Activated CD4-positive, CD25-positive, alpha-beta regulatory T cell (primary cell): ENCODE measurements around the gene PSORS1C1.
A peak's percentile ranks its signal among the peaks of the same experiment; 100 is the strongest.
"Not testable (repeated sequence)": the region's sequence is repeated elsewhere in the genome, so short reads cannot be mapped to it uniquely, and the experiment has no call there.

Experiments
- DNase-seq, 4 experiments: peaks; one replicate each; lab custom pipeline; 2025; lab: John Stamatoyannopoulos, UW

PSORS1C1 gene

GRCh38 chr6:31158863-31159855, 44.6 kb downstream of the PSORS1C1 start:
- DNase-seq: peak in 1 of 4 experiments; percentile 20

DNA sequence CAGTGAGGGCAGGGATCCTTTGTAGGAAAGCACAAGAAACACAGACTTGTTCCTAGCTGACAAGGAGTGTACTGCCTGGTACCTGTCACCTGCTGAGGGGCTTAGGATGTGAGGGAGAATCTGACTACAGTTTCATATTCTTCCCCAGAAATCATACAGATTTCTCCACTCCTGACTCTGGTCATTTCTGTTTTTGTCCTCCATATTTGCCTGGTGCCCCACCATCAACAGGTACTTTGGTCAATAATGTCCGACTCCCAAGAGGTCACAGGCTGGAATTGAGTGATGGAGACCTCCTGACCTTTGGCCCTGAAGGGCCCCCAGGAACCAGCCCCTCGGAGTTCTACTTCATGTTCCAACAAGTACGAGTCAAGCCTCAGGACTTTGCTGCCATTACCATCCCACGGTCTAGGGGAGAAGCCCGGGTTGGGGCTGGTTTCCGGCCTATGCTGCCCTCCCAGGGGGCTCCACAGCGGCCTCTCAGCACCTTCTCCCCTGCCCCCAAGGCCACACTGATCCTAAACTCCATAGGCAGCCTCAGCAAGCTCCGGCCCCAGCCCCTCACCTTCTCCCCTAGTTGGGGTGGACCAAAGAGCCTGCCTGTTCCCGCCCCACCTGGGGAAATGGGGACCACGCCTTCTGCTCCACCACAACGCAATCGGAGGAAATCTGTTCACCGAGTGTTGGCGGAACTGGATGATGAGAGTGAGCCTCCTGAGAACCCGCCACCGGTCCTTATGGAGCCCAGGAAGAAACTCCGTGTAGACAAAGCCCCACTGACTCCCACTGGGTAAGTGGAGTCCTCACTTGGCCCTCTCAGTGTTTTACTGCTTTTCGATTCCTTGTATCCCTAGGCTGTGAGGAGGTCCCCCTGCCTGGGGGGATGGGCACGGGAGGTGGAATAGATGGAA, 46.9 kb downstream of the PSORS1C1 start:
- no peak for DNase-seq

DNA sequence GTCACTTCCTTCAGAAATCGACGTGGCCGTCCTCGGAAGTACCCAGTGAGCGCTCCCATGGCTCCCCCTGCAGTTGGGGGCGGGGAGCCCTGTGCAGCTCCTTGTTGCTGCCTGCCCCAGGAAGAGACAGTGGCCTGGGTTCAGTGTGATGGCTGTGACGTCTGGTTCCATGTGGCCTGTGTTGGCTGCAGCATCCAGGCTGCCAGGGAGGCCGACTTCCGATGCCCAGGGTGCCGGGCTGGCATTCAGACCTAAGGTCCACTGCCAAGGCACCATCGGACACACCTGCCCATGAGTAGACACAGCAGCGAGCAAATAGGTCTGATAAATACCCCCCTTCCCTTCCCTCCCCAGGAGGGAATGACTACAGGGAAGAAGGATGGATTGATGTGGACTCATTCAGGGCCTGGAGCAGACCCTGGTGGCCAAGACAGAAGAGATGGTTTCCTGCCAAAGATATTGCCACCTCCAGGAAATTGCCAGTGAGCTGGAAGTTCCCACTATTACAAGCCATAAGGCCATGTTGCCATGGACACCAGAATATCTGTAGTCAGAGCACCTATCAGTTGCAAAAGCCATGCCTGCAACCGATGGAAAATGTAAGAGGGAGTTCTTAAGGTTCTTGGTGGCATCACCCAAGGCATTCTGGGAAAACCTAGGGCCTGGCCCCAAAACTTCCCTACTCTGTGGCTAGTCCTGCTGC, 48.0 kb downstream of the PSORS1C1 start:
- no peak for DNase-seq

GRCh38 chr6:31163922-31164321, 49.3 kb downstream of the PSORS1C1 start:
- DNase-seq: no peak

- DNase-seq: not testable (repeated sequence)
Observed at GRCh38 chr6:31164475-31165063, 50.0 kb downstream of the PSORS1C1 start.

GRCh38 chr6:31165064-31165832, 50.6 kb downstream of the PSORS1C1 start:
- not testable (repeated sequence) for DNase-seq

- no peak for DNase-seq
Observed at GRCh38 chr6:31165986-31166385, 51.4 kb downstream of the PSORS1C1 start.

DNA sequence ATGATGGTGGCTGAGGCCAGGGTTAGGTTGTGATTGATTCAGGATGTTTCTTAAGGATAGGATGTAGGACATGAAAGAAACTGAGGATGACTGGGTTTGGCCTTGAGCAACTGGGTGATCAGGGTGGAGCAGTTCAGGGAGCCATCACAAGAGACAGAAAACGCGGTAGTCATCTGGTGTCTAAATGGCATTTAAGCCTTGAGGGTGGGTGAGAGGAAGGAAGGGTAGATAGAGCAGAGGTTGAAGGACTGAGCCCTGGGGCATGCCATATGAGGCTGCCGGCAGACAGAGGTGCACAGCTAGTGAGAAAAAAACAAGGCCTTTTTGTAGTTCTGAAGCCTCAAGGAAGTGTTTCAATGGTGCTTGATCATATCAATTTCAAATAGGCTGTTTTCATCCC, 54.0 kb downstream of the PSORS1C1 start:
- DNase-seq: no peak

DNA sequence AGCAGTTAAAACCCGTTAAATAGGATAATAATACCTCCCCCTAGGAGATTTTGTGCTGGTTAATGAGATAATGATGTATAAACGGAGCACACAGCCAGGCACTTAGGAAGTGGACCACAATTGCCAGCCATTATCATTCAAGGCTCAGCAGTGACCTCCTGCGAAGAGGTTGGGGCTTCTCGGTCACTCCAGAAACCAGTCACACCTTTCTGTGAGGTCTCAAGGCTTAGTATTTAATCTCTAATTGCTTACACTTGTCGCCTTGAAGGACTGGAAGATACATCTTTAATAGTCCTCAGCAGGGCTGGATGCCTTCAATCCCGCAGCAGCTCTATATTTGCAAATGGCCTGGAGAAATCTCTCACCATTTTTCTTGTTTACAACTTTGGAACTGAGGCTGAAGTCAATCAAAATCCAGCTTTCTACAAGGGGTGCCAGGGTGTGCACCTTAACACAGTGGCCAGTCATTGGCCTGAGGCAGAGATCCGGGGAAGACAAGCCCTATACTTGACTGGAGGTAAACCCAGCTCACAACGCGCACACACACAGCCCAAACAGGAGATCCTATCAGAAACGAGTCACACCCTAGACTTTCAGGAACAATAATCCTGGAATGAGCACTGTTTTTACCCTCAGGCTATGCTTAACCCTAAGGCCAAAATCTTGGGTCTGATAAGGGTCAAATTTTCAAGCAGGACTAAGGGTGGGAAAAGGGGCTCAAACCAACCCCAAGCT, 54.7 kb downstream of the PSORS1C1 start:
- no peak for DNase-seq

DNA sequence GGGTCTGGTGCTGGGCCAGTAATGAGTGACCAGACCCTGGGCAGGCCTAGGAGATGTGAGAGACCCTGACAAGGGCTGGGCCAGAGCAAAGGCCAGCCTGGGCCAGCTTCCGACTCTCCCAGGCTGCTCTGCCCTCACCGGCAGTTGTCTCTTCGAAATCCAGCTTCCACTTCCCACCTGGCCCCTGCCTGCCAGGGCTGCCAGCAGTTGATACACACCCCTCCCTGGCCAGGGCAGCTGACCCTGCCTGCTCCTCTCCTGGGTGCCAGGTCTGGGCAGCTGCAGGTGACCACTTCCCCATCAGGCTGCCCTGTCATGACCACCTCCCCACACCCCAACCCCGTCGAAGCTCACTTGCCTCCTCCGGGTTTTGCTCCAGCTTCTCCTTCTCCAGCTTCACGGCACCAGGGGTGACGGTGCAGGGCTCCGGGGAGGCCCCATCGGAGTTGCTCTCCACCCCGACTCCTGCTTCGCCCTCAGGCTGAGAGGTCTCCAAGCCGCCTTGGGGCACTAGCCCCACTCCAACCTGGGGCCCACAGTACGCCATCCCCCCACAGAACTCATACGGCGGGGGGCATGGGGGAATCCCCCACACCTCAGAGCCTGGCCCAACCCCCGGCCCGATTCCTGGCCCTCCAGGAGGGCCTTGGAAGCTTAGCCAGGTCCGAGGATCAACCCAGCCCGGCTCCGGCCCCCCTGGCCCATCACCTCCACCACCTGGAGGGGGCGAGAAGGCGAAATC, 55.4 kb downstream of the PSORS1C1 start:
- DNase-seq: not testable (repeated sequence)

DNA sequence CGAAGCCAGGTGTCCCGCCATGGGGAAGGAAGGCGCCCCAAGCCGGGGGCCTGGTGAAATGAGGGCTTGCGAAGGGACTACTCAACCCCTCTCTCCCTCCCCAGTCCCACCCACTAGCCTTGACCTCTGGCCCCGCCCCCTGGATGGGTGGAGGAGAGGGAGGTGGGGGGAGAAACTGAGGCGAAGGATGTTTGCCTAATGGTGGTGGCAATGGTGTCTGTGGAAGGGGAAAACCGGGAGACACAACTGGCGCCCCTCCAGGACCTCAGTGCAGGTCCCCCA, 55.9 kb downstream of the PSORS1C1 start, which contains the start of gene POU5F1:
Gene POU5F1 (minus strand): TSS at position 83 of the 282 bp plus-strand sequence. CDS start 62 bp downstream, at position 21.
- DNase-seq: no peak

DNA sequence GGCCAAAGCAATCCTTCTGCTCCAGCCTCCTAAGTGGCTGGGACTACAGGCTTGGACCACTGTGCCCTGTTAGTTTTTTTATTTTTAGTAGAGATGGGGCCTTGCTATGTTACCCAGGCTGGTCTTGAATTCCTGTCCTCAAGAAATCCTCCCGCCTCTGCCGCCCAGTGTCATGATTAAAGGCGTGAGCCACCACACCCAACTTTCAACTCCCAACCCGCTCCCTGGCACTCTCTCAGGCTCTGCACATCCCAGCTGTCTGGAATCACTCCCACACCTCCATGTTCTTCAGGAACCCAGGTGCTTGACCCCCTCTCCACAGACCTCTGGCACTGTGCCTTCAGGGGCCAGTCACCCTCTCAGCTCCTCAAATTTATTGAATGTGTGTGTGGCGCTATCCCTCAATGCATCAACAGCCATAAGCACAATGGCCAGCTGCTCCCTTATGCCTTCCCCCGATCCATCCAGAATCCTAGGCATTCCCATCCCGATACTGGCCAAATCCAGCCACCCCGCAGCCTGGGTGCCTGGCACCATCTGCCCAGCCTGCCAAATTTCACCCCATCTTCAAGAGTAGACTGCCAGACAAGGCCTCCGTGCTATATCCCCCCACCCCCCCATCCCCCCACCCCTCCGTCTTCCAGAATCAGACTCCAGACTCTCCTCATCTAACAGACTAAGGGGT, 56.5 kb downstream of the PSORS1C1 start:
- no peak for DNase-seq

- DNase-seq: no peak
Observed at GRCh38 chr6:31171931-31172905, 57.6 kb downstream of the PSORS1C1 start.

- no peak for DNase-seq
Observed at GRCh38 chr6:31172973-31173384, 58.4 kb downstream of the PSORS1C1 start.

DNA sequence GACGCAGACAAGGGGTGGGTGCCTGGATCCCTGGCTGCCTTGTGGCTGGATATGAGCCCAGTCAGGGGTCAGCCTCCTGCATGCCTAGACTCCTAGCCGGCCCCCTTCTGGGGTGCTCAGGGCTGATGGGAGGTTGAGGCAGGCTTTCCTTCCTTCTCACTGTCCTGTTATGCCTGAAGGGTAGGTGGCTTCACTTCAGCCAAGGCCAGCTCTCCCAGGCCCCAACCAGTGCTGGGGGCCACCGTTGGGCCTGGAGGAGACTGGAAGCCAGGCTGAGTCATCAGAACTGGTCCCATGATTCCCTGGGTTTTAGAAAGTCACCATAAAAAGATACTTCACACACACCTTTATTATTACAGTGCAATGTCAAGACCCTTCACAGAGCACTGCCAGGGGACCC, 58.8 kb downstream of the PSORS1C1 start:
- DNase-seq: no peak

DNA sequence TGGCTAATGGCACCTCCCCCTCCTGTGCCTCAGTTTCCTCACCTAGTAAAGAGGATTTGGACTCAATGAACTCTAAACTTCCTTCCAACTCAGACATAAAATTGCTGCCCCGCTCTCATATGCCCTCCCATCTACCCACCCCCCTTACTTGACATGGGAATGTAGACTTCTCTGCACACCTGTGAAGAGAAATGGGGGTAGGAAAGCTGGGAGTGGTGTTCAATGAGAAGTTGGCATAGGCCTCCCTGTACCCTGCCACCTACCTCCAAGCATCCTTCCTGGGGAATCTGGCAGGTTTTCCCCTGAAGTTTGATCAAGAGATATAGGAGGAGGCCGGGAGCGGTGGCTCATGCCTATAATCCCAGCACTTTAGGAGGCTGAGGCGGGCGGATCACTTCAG, 59.8 kb downstream of the PSORS1C1 start:
- no peak for DNase-seq

DNA sequence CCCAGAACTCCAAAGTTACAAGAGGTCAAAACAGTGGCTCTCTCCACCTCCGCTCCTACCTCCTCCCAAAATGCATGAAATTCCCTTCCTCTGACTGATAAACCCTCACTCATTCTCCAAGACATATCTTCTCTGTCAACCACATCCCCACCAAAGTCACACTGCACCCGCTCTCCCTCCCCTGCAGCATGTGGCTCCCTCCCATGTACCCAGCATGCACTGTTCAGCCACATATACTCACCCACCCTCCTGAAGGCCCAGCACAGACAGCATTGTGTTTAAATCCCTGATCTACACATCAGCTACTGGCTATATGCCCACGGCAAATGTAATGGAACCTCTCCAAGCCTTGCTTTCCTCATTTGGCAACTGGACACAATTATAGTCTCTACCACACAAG, 61.4 kb downstream of the PSORS1C1 start:
- no peak for DNase-seq
